GM21367 (cell line): ENCODE data around the gene HSD17B3.
"Not testable (repeated sequence)": the region's sequence is repeated elsewhere in the genome, so short reads cannot be mapped to it uniquely, and the experiment has no call there.

Source experiments
- ATAC-seq: cut with Tn5 transposase; IDR thresholded peaks from one replicate; pipeline ENCODE4 v1.9.1; 2021; ENCODE audit not compliant: unreplicated experiment

The HSD17B3 gene

GRCh38 chr9:96201140-96201539 is 100.8 kb downstream of the HSD17B3 start:
- no peak for ATAC-seq

GRCh38 chr9:96199006-96199405 is 103.0 kb downstream of the HSD17B3 start:
- no peak for ATAC-seq

- ATAC-seq: no peak
These were observed 106.4 kb downstream of the HSD17B3 start for GRCh38 chr9:96195541-96195940.

GRCh38 chr9:96193236-96193755 is 108.7 kb downstream of the HSD17B3 start:
- no peak for ATAC-seq

- no peak for ATAC-seq
These were observed 109.3 kb downstream of the HSD17B3 start for GRCh38 chr9:96192710-96193109.

- ATAC-seq: no peak
These were observed 112.0 kb downstream of the HSD17B3 start for GRCh38 chr9:96189995-96190394.

GRCh38 chr9:96189581-96189980 is 112.4 kb downstream of the HSD17B3 start:
- ATAC-seq: not testable (repeated sequence)

GRCh38 chr9:96188571-96188970 is 113.4 kb downstream of the HSD17B3 start:
- ATAC-seq: no peak

- no peak for ATAC-seq
These were observed 114.8 kb downstream of the HSD17B3 start for GRCh38 chr9:96187151-96187555.

- no peak for ATAC-seq
These were observed 115.4 kb downstream of the HSD17B3 start for GRCh38 chr9:96186591-96187011.

GRCh38 chr9:96185518-96186156 is 116.3 kb downstream of the HSD17B3 start:
- ATAC-seq: no peak
